ENCODE measurements around the gene NXPH1.

- TF ChIP-seq CTCF (IDR thresholded peaks at IDR 0.05) (no peak), POLR2A (IDR thresholded peaks at IDR 0.05) (no peak), EP300 (IDR thresholded peaks at IDR 0.05) (no peak)
These were observed 31.9 kb downstream of the NXPH1 start for GRCh38 chr7:8465338-8465737.

Measured in ovary (tissue), 3 donors.